ENCODE data around the gene ARMC7. TPM values are rescaled to one million over a fixed set of nuclear protein-coding genes. Genes with fewer than 3 reads are reported as not detected.
A peak's percentile ranks its signal among the peaks of the same experiment; 100 is the strongest.

Gene ARMC7
- total and polyA plus RNA-seq, 11 donors: 3.9 to 7.9 (median 5.2) TPM

DNA sequence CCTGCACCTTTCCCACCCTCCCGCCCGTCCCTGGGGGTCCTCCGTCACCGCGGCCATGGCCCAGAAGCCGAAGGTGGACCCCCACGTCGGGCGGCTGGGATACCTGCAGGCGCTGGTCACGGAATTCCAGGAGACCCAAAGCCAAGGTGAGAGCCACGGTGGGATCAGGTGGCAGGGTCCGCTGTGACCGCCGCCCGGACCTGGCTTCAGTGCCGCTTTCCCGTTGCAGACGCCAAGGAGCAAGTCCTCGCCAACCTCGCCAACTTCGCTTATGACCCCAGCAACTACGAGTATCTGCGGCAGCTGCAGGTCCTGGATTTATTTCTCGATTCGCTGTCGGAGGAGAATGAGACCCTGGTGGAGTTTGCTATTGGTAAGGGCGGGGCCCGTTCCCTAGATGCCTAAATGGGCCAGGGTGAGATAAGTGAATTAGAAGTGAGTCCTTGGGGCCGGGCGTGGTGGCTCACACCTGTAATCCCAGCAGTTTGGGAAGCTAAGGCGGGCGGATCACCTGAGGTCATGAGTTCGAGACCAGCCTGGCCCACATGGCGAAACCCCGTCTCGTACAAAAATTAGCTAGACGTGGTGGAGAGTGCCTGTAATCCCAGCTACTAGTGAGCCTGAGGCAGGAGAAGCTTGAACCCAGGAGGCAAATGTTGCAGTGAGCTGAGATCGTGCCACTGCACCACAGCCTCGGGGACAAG, 617 bp downstream of the ARMC7 start:
- ATAC-seq (no peak), DNase-seq (peak in 1 of 5 donors; percentile 49)
- H3K36me3 ChIP-seq: no peaks in the 10 kb centered on the region
- H3K27me3 ChIP-seq: no peaks in the 10 kb centered on the region
- H3K27ac ChIP-seq: peak overlapping the region in 11 of 12 donors; percentile 66 to 91 (median 81)
- no peak for TF ChIP-seq POLR2A (IDR thresholded peaks at IDR 0.05)
- TF ChIP-seq, protein P1, sequence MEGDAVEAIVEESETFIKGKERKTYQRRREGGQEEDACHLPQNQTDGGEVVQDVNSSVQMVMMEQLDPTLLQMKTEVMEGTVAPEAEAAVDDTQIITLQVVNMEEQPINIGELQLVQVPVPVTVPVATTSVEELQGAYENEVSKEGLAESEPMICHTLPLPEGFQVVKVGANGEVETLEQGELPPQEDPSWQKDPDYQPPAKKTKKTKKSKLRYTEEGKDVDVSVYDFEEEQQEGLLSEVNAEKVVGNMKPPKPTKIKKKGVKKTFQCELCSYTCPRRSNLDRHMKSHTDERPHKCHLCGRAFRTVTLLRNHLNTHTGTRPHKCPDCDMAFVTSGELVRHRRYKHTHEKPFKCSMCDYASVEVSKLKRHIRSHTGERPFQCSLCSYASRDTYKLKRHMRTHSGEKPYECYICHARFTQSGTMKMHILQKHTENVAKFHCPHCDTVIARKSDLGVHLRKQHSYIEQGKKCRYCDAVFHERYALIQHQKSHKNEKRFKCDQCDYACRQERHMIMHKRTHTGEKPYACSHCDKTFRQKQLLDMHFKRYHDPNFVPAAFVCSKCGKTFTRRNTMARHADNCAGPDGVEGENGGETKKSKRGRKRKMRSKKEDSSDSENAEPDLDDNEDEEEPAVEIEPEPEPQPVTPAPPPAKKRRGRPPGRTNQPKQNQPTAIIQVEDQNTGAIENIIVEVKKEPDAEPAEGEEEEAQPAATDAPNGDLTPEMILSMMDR (IDR thresholded peaks at IDR 0.05): no peak
- intact Hi-C loops (cut with DNase I): loop anchor here in 9 of 10 donors (1.0 to 10.0 kb wide), 11 partner anchors 33 to 304 kb away; partner anchors contain the start of genes NUP85 (in 2 of the 9), GRB2 (in 1 of the 9) and SUMO2 (in 1 of the 9)
- H3K4me3 ChIP-seq: peak overlapping the region; percentile 78 to 98 (median 92)
- H3K4me1 ChIP-seq: peaks cover 3 to 52% (median 34%) of the 10 kb centered on the region in 12 donors
- H3K9me3 ChIP-seq: no peaks in the 10 kb centered on the region
- 20 to 38% (median 24%) methylated on average over 28 to 40 of the region's 40 CpGs for WGBS, 4 donors

DNA sequence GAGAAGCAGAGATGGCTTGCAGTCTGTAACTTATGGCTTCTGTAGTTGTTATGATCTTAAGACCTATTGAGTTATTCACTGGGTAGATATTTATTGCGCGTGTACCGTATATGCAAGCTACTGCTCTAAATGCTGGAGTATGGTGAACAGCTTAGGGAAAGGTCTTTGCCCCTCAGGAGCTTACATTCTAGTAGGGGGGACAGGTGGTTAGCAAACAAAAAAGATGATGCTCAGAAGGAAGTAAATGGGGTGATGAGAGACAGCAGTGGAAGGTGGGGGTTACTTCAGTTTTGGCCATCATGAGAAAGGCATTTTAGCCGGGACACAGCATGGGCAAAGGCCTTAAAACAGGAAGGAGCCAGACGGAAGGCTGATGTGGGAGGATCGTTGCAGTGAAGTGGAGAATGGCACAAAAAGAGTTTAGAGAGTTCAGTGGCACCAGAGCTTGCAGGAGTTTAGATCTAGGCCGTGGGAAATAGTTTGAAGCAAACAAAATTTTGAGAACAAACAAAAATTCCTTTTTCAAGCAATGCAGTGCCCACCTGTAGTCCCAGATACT, 2.1 kb downstream of the ARMC7 start:
- no peak for ATAC-seq

DNA sequence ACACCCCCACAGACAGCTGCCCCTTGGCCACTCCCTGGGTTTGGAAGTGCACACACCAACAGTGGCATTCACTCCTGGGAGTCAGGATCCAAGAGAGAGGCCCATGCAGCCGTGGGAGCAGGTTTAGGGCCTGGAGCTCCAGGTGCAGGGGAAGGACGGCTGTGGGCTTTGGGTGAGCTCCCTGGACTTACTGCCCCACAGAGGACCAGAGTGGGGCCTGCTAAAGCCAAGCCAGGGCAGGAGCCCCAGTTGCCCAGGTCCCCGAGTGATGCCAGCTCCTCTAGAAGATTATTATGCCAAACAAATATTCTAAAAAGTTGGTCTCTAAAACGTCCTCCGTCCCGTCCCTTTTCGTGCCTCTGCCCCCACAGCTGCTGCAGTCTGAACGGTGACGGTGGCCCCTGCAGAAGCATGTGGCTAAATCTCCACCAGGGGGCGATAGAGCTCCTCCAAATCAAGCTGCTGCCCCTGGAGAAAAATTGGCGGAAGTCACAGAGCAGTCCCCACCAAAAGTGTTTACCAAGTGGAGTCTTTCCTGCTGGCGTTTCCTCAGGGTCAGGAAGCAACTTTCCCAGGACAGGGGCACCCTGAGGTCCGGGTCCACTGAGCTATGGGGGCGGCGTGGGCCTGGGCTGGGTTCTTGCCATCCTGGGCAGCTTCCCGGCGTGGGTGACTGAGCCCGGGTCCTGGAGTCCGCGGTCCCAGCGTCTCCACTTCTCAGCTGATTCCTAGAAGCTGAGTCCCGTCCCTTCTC, 4.2 kb downstream of the ARMC7 start:
- Histone ChIP-seq H3K9me3 (no peaks in the 10 kb centered on the region), H3K4me3 (peak overlapping the region; percentile 14 to 69 (median 56)), H3K27me3 (no peaks in the 10 kb centered on the region), H3K4me1 (peaks cover 3 to 52% (median 30%) of the 10 kb centered on the region in 12 donors), H3K36me3 (peaks cover 0 to 10% (median 0%) of the 10 kb centered on the region in 9 donors), H3K27ac (peak overlapping the region; percentile 55 to 93 (median 88))
- TF ChIP-seq, protein P1 (IDR thresholded peaks at IDR 0.05): peak; percentile 92 to 99 (median 96)
- TF ChIP-seq POLR2A (IDR thresholded peaks at IDR 0.05): peak in 1 of 2 donors; percentile 29
- DNase-seq (peak; percentile 89 to 93 (median 91)), ATAC-seq (peak; percentile 70 to 88 (median 78))
- WGBS, 4 donors: 6 to 13% (median 9%) methylated on average over 17 to 22 of the region's 22 CpGs
- intact Hi-C loops (cut with DNase I): loop anchor here in 9 of 10 donors (1.0 to 10.0 kb wide), 15 partner anchors 17 to 301 kb away; partner anchors contain the start of genes NT5C (in 2 of the 9), NUP85 (in 2 of the 9), GRB2 (in 1 of the 9) and SUMO2 (in 1 of the 9)

More for the DNA sequence above, 2.1 kb downstream of the ARMC7 start:
- intact Hi-C loops (cut with DNase I): loop anchor here in 9 of 10 donors (5.0 to 10.0 kb wide), 10 partner anchors 35 to 303 kb away; partner anchors contain the start of genes NUP85 (in 2 of the 9), GRB2 (in 1 of the 9) and SUMO2 (in 1 of the 9)
- TF ChIP-seq, protein P1 (IDR thresholded peaks at IDR 0.05): no peak
- TF ChIP-seq POLR2A (IDR thresholded peaks at IDR 0.05): no peak
- peaks cover 0 to 6% (median 0%) of the 10 kb centered on the region in 9 donors for H3K36me3 ChIP-seq
- H3K4me1 ChIP-seq: peaks cover 3 to 57% (median 31%) of the 10 kb centered on the region in 12 donors
- H3K4me3 ChIP-seq: no peak overlapping the region
- no peaks in the 10 kb centered on the region for H3K9me3 ChIP-seq
- H3K27ac ChIP-seq: no peak overlapping the region
- no peak for DNase-seq
- 77 to 81% (median 80%) methylated on average over 7 of the region's 7 CpGs for WGBS, 4 donors
- H3K27me3 ChIP-seq: no peaks in the 10 kb centered on the region

Measured in heart left ventricle (tissue), 16 donors.